Loucy (cell line): ENCODE data around the gene BCORL1.

Experiments used
- H2AFZ ChIP-seq: fragments of 200-600 bp; sonication (generic); 2 replicates; pipeline ENCODE4 v1.6.0; 2016; ENCODE audit warnings: antibody characterized with exemption, mild to moderate bottlenecking, low read length, moderate library complexity
- H3F3A ChIP-seq: fragments of 200-600 bp; 2 replicates; pipeline ENCODE4 v1.6.0; 2016; ENCODE audit warnings: antibody characterized with exemption, low read depth, mild to moderate bottlenecking
- H3K27me3 ChIP-seq: fragments of 200-600 bp; sonication (generic); 2 replicates; pipeline ENCODE4 v1.6.1; 2014; ENCODE audit warnings: low read length, mild to moderate bottlenecking; ENCODE audit not compliant: insufficient read depth, poor library complexity, severe bottlenecking
- H3K36me3 ChIP-seq: fragments of 200-600 bp; sonication (generic); 2 replicates; pipeline ENCODE4 v1.6.1; 2016; ENCODE audit warnings: low read length; ENCODE audit not compliant: insufficient read depth
- H3K4me1 ChIP-seq: fragments of 200-600 bp; sonication (generic); 2 replicates; pipeline ENCODE4 v1.5.1; 2014; ENCODE audit warnings: low read length, mild to moderate bottlenecking; ENCODE audit not compliant: insufficient read depth, poor library complexity, severe bottlenecking
- H3K4me2 ChIP-seq: fragments of 200-600 bp; sonication (generic); 2 replicates; pipeline ENCODE4 v1.6.0; 2014; ENCODE audit warnings: antibody characterized with exemption, low read length, low read depth, mild to moderate bottlenecking; ENCODE audit not compliant: poor library complexity, severe bottlenecking
- H3K4me3 ChIP-seq: fragments of 200-600 bp; sonication (generic); 2 replicates; pipeline ENCODE4 v1.5.1; 2014; ENCODE audit warnings: low read length, mild to moderate bottlenecking, mixed read lengths; ENCODE audit not compliant: poor library complexity, severe bottlenecking
- H3K79me2 ChIP-seq: fragments of 200-600 bp; sonication (generic); 2 replicates; pipeline ENCODE4 v1.6.1; 2014; ENCODE audit warnings: low read length; ENCODE audit not compliant: insufficient read depth
- H3K9ac ChIP-seq: fragments of 200-600 bp; sonication (generic); 2 replicates; pipeline ENCODE4 v1.6.0; 2014; ENCODE audit warnings: mild to moderate bottlenecking, low read depth, low read length, moderate library complexity; ENCODE audit not compliant: poor library complexity, severe bottlenecking
- H3K9me2 ChIP-seq: fragments of 200-600 bp; sonication (generic); replicated peaks from 2 replicates; pipeline ENCODE4 v1.6.1; 2016; ENCODE audit warnings: low read depth, low read length, mixed read lengths
- H3K9me3 ChIP-seq: fragments of 200-600 bp; sonication (generic); 2 replicates; pipeline ENCODE4 v1.6.1; 2014; ENCODE audit warnings: mild to moderate bottlenecking, antibody characterized with exemption, low read length, low read depth; ENCODE audit not compliant: insufficient read depth
- H4K20me1 ChIP-seq: fragments of 200-600 bp; sonication (generic); 2 replicates; pipeline ENCODE4 v1.6.0; 2014; ENCODE audit warnings: antibody characterized with exemption, low read length, mild to moderate bottlenecking; ENCODE audit not compliant: insufficient read depth, poor library complexity, severe bottlenecking
- CTCF ChIP-seq: fragments of 200-600 bp; sonication (generic); conservative IDR thresholded peaks from 2 replicates; pipeline ENCODE4 v1.5.1; 2014; ENCODE audit warnings: mild to moderate bottlenecking, antibody characterized with exemption, low read length
- EZH2phosphoT487 ChIP-seq: fragments of 200-600 bp; IDR thresholded peaks from 2 replicates; pipeline ENCODE4 v1.6.1; 2018; ENCODE audit warnings: antibody characterized with exemption, mild to moderate bottlenecking, moderate library complexity, borderline replicate concordance

The BCORL1 gene

GRCh38 chrX:129934461-129934860 is 48.0 kb upstream of the BCORL1 start:
- no peaks in the 10 kb centered on the region for H3K79me2 ChIP-seq
- H3K9ac ChIP-seq: no peak overlapping the region
- H3K27me3 ChIP-seq: no peaks in the 10 kb centered on the region
- no peak overlapping the region for H2AFZ ChIP-seq
- no peaks in the 10 kb centered on the region for H3K9me3 ChIP-seq
- no peak overlapping the region for H3K4me3 ChIP-seq
- no peaks in the 10 kb centered on the region for H4K20me1 ChIP-seq
- no peak for TF ChIP-seq EZH2phosphoT487
- TF ChIP-seq CTCF: no peak
- H3K9me2 ChIP-seq: no peaks in the 10 kb centered on the region
- H3K36me3 ChIP-seq: no peaks in the 10 kb centered on the region
- peaks cover 6% of the 10 kb centered on the region for H3K4me1 ChIP-seq
- H3F3A ChIP-seq: no peaks in the 10 kb centered on the region
- H3K4me2 ChIP-seq: no peak overlapping the region

- Histone ChIP-seq H3K9me3 (no peaks in the 10 kb centered on the region), H3K4me3 (no peak overlapping the region), H3K9ac (no peak overlapping the region), H3F3A (no peaks in the 10 kb centered on the region), H3K79me2 (no peaks in the 10 kb centered on the region), H2AFZ (no peak overlapping the region), H3K4me2 (no peak overlapping the region), H3K36me3 (no peaks in the 10 kb centered on the region), H3K27me3 (no peaks in the 10 kb centered on the region), H3K9me2 (no peaks in the 10 kb centered on the region), H4K20me1 (no peaks in the 10 kb centered on the region), H3K4me1 (peaks cover 6% of the 10 kb centered on the region)
- TF ChIP-seq CTCF: no peak
These were observed 47.5 kb upstream of the BCORL1 start for GRCh38 chrX:129934952-129935351.

- Histone ChIP-seq H3K9ac (no peak overlapping the region), H3F3A (no peaks in the 10 kb centered on the region), H3K27me3 (no peaks in the 10 kb centered on the region), H3K36me3 (no peaks in the 10 kb centered on the region), H3K9me2 (no peaks in the 10 kb centered on the region), H3K4me3 (no peak overlapping the region), H3K4me2 (no peak overlapping the region), H3K9me3 (no peaks in the 10 kb centered on the region), H3K4me1 (peaks cover 10% of the 10 kb centered on the region), H2AFZ (no peak overlapping the region), H4K20me1 (no peaks in the 10 kb centered on the region), H3K79me2 (no peaks in the 10 kb centered on the region)
- no peak for TF ChIP-seq CTCF
These were observed 44.4 kb upstream of the BCORL1 start for GRCh38 chrX:129938081-129938480.
